K562 (cell line): Measurements from ENCODE around the gene NYAP2. TPM values are rescaled to one million over a fixed set of nuclear protein-coding genes. Genes with fewer than 3 reads are reported as not detected.

ENCODE experiments used
- ATAC-seq: fragments of 200-7000 bp; cut with Tn5 transposase; 3 replicates; pipeline ENCODE4 v1.9.1; 2020; ENCODE audit warnings: moderate library complexity
- BruUV-seq: library from RNA; stranded (reverse); fragments of 400-500 nt; replicated peaks from 2 replicates; lab custom pipeline; 2021; lab: Mats Ljungman, UMichigan
- CTCF ChIA-PET: fragments of 300-600 bp; formaldehyde crosslinking; extraction: SDS; loops from one replicate; lab custom pipeline; 2021; ENCODE audit warnings: low intra/inter-chr PET ratio; lab: Yijun Ruan, JAX
- POLR2A ChIA-PET: fragments of 300-600, 350-650 bp; sonication (Branson Sonifier 250); formaldehyde crosslinking; extraction: SDS; loops from one replicate; lab custom pipeline; 2021; ENCODE audit warnings: antibody characterized with exemption, inconsistent platforms; lab: Yijun Ruan, JAX
- DNase-seq, 4 experiments: peaks; one replicate each; pipeline versions ENCODE4 v3.0.0 to v3.0.0-alpha.2; 2011 to 2018; ENCODE audit warnings: low spot score in 3 of 4, mixed read lengths in 3 of 4; ENCODE audit errors: extremely low read depth in 1 of 4
- FAIRE-seq: peaks from 2 replicates; lab custom pipeline; 2011; peaks lifted over from hg19 to GRCh38; lab: Jason Lieb, UNC
- H2AFZ ChIP-seq: 2 replicates; pipeline ENCODE4 v1.6.0; 2011; ENCODE audit warnings: low read depth, low read length, control low read depth, inconsistent platforms
- H3K27ac ChIP-seq: fragments of 200-600 bp; 3 replicates; pipeline ENCODE4 v1.8.0; 2011; ENCODE audit warnings: low read depth, mild to moderate bottlenecking, control low read depth, inconsistent platforms, low read length, moderate library complexity, mixed read lengths; ENCODE audit errors: extremely low read depth
- H3K27me3 ChIP-seq, 2 experiments: fragments of 300-600 bp in 1 of 2; 2 replicates in 1 of 2; 3 replicates in 1 of 2; pipeline versions ENCODE4 v1.6.0 to v1.8.0; 2011; ENCODE audit warnings: inconsistent platforms in 2 of 2, low read length in 2 of 2, mild to moderate bottlenecking in 1 of 2, mixed read lengths in 1 of 2, moderate library complexity in 1 of 2; ENCODE audit not compliant: control insufficient read depth in 2 of 2, insufficient read depth in 2 of 2
- H3K36me3 ChIP-seq: fragments of 300-600 bp; 3 replicates; pipeline ENCODE4 v1.8.0; 2011; ENCODE audit warnings: mild to moderate bottlenecking, low read length, inconsistent platforms; ENCODE audit not compliant: control insufficient read depth, insufficient read depth
- H3K4me1 ChIP-seq, 2 experiments: fragments of 200-600 bp in 1 of 2; replicated peaks in 1 of 2; 2 replicates in 1 of 2; 3 replicates in 1 of 2; pipeline versions ENCODE4 v1.5.1 to v1.8.0; 2011; ENCODE audit warnings: inconsistent platforms in 2 of 2, low read length in 2 of 2, mild to moderate bottlenecking in 1 of 2, mixed read lengths in 1 of 2, moderate library complexity in 1 of 2; ENCODE audit not compliant: control insufficient read depth in 2 of 2, insufficient read depth in 2 of 2
- H3K4me2 ChIP-seq: 2 replicates; pipeline ENCODE4 v1.6.1; 2011; ENCODE audit warnings: low read length, control low read depth, inconsistent platforms, mixed read lengths; ENCODE audit not compliant: insufficient read depth
- H3K4me3 ChIP-seq: fragments of 200-600 bp; sonication (generic), shearing (Covaris generic); 2 replicates; pipeline ENCODE4 v1.5.1; 2016; ENCODE audit warnings: control low read depth, inconsistent platforms
- H3K79me2 ChIP-seq: fragments of 200-600 bp; 3 replicates; pipeline ENCODE4 v1.8.0; 2011; ENCODE audit warnings: low read length, inconsistent platforms; ENCODE audit not compliant: control insufficient read depth, insufficient read depth
- H3K9ac ChIP-seq, 2 experiments: 2 replicates each; pipeline versions ENCODE4 v1.6.0 to v1.6.1; 2011; ENCODE audit warnings: low read depth in 2 of 2, low read length in 2 of 2, control low read depth in 1 of 2, inconsistent platforms in 1 of 2, mild to moderate bottlenecking in 1 of 2, mixed read lengths in 1 of 2; ENCODE audit not compliant: insufficient read depth in 1 of 2
- H3K9me1 ChIP-seq: one replicate; pipeline ENCODE4 v1.6.0; 2011; ENCODE audit warnings: inconsistent platforms, mild to moderate bottlenecking, low read length, moderate library complexity; ENCODE audit not compliant: control insufficient read depth, insufficient read depth
- H3K9me3 ChIP-seq: replicated peaks from 2 replicates; pipeline ENCODE4 v1.5.1; 2011; ENCODE audit warnings: low read depth, low read length, inconsistent platforms; ENCODE audit not compliant: control insufficient read depth, insufficient read depth
- H4K20me1 ChIP-seq: replicated peaks from 2 replicates; pipeline ENCODE4 v1.6.1; 2011; ENCODE audit warnings: low read length, inconsistent platforms, mixed read lengths; ENCODE audit not compliant: control insufficient read depth, insufficient read depth
- AFF4 ChIP-seq: sonication (generic); formaldehyde crosslinking; IDR thresholded peaks from 2 replicates; pipeline ENCODE4 v1.8.0; 2023; ENCODE audit warnings: mild to moderate bottlenecking, missing genetic modification reagents
- COPS2 ChIP-seq: fragments of 450-650 bp; conservative IDR thresholded peaks from 2 replicates; pipeline ENCODE4 v1.6.1; 2016; ENCODE audit warnings: mild to moderate bottlenecking, moderate library complexity
- WGBS: fragments of 100-300 bp; shearing (Covaris generic); methylation state at CpG from one replicate; pipeline ENCODE4 v1.1.6; 2016; ENCODE audit warnings: low coverage, mixed read lengths; ENCODE audit not compliant: insufficient coverage; ENCODE audit errors: missing lambda C conversion rate; 5-methylcytosine and 5-hydroxymethylcytosine counted together
- in situ Hi-C: fragments of 300-500 bp; cut with MboI; formaldehyde crosslinking; loops from 4 replicates; pipeline ENCODE4 v1.15.0; 2018; ENCODE audit warnings: inconsistent platforms, mixed read lengths
- intact Hi-C: fragments of 100-400 bp; cut with micrococcal nuclease; formaldehyde crosslinking; loops from 2 replicates; pipeline ENCODE4 v1.14.2; 2022
- polyA plus RNA-seq, 8 experiments: library from polyadenylated mRNA; depleted of rRNA in 4 of 8; stranded (reverse) in 5 of 8; unstranded in 3 of 8; fragments of >200 nt; fragmentation: Nextera tagmentation in 2 of 8; fragmentation: Illumina TruSeq in 1 of 8; extraction: Ambion mirVana in 2 of 8; extraction: Trizol in 1 of 8; gene quantifications; 2 replicates each; pipeline versions ENCODE4 v1.2.1 to v1.2.3, GENCODE V29; 2011 to 2014; ENCODE audit warnings: inconsistent platforms in 1 of 8, missing spikeins in 1 of 8
- total RNA-seq, 7 experiments: library from RNA; depleted of rRNA in 6 of 7; stranded (reverse); fragments of >200 nt in 6 of 7; fragmentation: Illumina TruSeq in 2 of 7; extraction: Trizol in 2 of 7; gene quantifications; 2 replicates each; pipeline versions ENCODE4 v1.2.1 to v1.2.3, GENCODE V29; 2011 to 2021; ENCODE audit warnings: low replicate concordance in 1 of 7
- TF ChIP-seq, protein P1 (sequence below): fragments of 250-450 bp; sonication (Bioruptor Pico); IDR thresholded peaks from 2 replicates; pipeline ENCODE4 v1.4.0; 2020

NYAP2 gene
- total and polyA plus RNA-seq, 9 of the 15 experiments (the other 6 are each of a cell fraction or from before 2014, with no cell fraction given) = 0.03 to 0.04 (median 0.04) TPM; not detected in 3

GRCh38 chr2:225598426-225598825 is 198.9 kb downstream of the NYAP2 start:
- Histone ChIP-seq H4K20me1 (no peaks in the 10 kb centered on the region), H3K4me1 (peaks cover 0 to 6% of the 10 kb centered on the region in 2 experiments; a peak in 1 of 5 replicates), H3K27me3 (no peaks in the 10 kb centered on the region), H3K9me1 (no peaks in the 10 kb centered on the region), H3K79me2 (no peaks in the 10 kb centered on the region), H3K36me3 (no peaks in the 10 kb centered on the region), H3K4me2 (no peak overlapping the region), H3K27ac (no peak overlapping the region), H2AFZ (peak overlapping the region; percentile 68), H3K4me3 (no peak overlapping the region), H3K9ac (no peak overlapping the region), H3K9me3 (peaks cover 1% of the 10 kb centered on the region; the same call in 1 of the 2 replicates)
- FAIRE-seq (no peak), DNase-seq (no peak), ATAC-seq (no peak)
- ChIA-PET CTCF (no interaction called here), POLR2A (interaction anchor here (1.3 kb wide), 1 partner anchor 12 kb away, joined by 3 read pairs; no protein-coding TSS in a partner anchor)
- BruUV-seq = no TSS peak
- TF ChIP-seq COPS2 = no peak
- in situ Hi-C loops = no loop called here
- intact Hi-C loops = no loop called here

- intact Hi-C loops (no loop called here), in situ Hi-C loops (no loop called here)
- Histone ChIP-seq H3K4me3 (no peak overlapping the region), H3K9ac (no peak overlapping the region), H2AFZ (peak overlapping the region; percentile 68), H3K9me3 (peaks cover 1% of the 10 kb centered on the region; the same call in 1 of the 2 replicates), H3K4me1 (peaks cover 0 to 8% of the 10 kb centered on the region in 2 experiments; a peak in 1 of 5 replicates), H3K79me2 (no peaks in the 10 kb centered on the region), H3K9me1 (no peaks in the 10 kb centered on the region), H3K36me3 (no peaks in the 10 kb centered on the region), H3K27ac (peak overlapping the region; percentile 25), H3K4me2 (no peak overlapping the region), H3K27me3 (no peaks in the 10 kb centered on the region), H4K20me1 (no peaks in the 10 kb centered on the region)
- POLR2A ChIA-PET = interaction anchor here (1.3 kb wide), 1 partner anchor 12 kb away, joined by 3 read pairs; no protein-coding TSS in a partner anchor
- DNase-seq (no peak), ATAC-seq (no peak), FAIRE-seq (no peak)
- 14% methylated on average over 4 of the region's 4 CpGs for WGBS
- CTCF ChIA-PET = no interaction called here
- BruUV-seq = no TSS peak
- no peak for TF ChIP-seq AFF4 (CRISPR knock-in tag)
- TF ChIP-seq, protein P1, sequence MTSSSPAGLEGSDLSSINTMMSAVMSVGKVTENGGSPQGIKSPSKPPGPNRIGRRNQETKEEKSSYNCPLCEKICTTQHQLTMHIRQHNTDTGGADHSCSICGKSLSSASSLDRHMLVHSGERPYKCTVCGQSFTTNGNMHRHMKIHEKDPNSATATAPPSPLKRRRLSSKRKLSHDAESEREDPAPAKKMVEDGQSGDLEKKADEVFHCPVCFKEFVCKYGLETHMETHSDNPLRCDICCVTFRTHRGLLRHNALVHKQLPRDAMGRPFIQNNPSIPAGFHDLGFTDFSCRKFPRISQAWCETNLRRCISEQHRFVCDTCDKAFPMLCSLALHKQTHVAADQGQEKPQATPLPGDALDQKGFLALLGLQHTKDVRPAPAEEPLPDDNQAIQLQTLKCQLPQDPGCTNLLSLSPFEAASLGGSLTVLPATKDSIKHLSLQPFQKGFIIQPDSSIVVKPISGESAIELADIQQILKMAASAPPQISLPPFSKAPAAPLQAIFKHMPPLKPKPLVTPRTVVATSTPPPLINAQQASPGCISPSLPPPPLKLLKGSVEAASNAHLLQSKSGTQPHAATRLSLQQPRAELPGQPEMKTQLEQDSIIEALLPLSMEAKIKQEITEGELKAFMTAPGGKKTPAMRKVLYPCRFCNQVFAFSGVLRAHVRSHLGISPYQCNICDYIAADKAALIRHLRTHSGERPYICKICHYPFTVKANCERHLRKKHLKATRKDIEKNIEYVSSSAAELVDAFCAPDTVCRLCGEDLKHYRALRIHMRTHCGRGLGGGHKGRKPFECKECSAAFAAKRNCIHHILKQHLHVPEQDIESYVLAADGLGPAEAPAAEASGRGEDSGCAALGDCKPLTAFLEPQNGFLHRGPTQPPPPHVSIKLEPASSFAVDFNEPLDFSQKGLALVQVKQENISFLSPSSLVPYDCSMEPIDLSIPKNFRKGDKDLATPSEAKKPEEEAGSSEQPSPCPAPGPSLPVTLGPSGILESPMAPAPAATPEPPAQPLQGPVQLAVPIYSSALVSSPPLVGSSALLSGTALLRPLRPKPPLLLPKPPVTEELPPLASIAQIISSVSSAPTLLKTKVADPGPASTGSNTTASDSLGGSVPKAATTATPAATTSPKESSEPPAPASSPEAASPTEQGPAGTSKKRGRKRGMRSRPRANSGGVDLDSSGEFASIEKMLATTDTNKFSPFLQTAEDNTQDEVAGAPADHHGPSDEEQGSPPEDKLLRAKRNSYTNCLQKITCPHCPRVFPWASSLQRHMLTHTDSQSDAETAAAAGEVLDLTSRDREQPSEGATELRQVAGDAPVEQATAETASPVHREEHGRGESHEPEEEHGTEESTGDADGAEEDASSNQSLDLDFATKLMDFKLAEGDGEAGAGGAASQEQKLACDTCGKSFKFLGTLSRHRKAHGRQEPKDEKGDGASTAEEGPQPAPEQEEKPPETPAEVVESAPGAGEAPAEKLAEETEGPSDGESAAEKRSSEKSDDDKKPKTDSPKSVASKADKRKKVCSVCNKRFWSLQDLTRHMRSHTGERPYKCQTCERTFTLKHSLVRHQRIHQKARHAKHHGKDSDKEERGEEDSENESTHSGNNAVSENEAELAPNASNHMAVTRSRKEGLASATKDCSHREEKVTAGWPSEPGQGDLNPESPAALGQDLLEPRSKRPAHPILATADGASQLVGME (CRISPR knock-in tag) = no peak
Measured at GRCh38 chr2:225598897-225599296, 199.4 kb downstream of the NYAP2 start.
